Prostate gland (tissue), 2 donors: ENCODE data around the gene BCAP29. TPM values are rescaled to one million over a fixed set of nuclear protein-coding genes. Genes with fewer than 3 reads are reported as not detected.

ENCODE experiments used
- DNase-seq: peaks from one replicate; pipeline ENCODE4 v3.0.0-alpha.2; 2019; ENCODE audit warnings: low spot score
- H3K27ac ChIP-seq, 2 donors: fragments of 200-600 bp; sonication (generic); 2 replicates each; pipeline ENCODE4 v1.5.1; 2017 to 2019
- H3K27me3 ChIP-seq: fragments of 200-600 bp; sonication (generic); replicated peaks from 2 replicates; pipeline ENCODE4 v1.5.1; 2019; ENCODE audit not compliant: insufficient read depth
- H3K36me3 ChIP-seq, 2 donors: fragments of 200-600 bp; sonication (generic); 1 replicate in 1 of 2; 2 replicates in 1 of 2; pipeline versions ENCODE4 v1.5.1 to v1.8.1; 2017 to 2019
- H3K4me1 ChIP-seq: fragments of 200-600 bp; sonication (generic); replicated peaks from 2 replicates; pipeline ENCODE4 v1.5.1; 2019
- H3K4me3 ChIP-seq, 2 donors: fragments of 200-600 bp; sonication (generic); 2 replicates each; pipeline ENCODE4 v1.5.1; 2017 to 2019
- H3K9me3 ChIP-seq: fragments of 200-600 bp; sonication (generic); 2 replicates; pipeline ENCODE4 v1.5.1; 2017
- CTCF ChIP-seq, 4 experiments: fragments of 200-600 bp in 2 of 4; fragments of 450-650 bp in 2 of 4; sonication (generic) in 2 of 4; IDR thresholded peaks; 1 replicate in 3 of 4; 2 replicates in 1 of 4; pipeline ENCODE4 v1.5.1; 2016 to 2019; ENCODE audit warnings: antibody characterized with exemption in 4 of 4, mild to moderate bottlenecking in 2 of 4, moderate library complexity in 2 of 4
- POLR2A ChIP-seq: fragments of 450-650 bp; IDR thresholded peaks from one replicate; pipeline ENCODE4 v1.6.1; 2016; ENCODE audit warnings: antibody characterized with exemption, mild to moderate bottlenecking
- POLR2AphosphoS5 ChIP-seq: sonication (generic); formaldehyde crosslinking; IDR thresholded peaks from one replicate; pipeline ENCODE4 v1.6.1; 2017; ENCODE audit warnings: antibody characterized with exemption
- WGBS: methylation state at CpG from one replicate; pipeline ENCODE4 v1.1.5; 2018; 5-methylcytosine and 5-hydroxymethylcytosine counted together
- intact Hi-C: fragments of 100-400 bp; cut with DNase I; formaldehyde crosslinking; loops from one replicate; pipeline ENCODE4 v1.14.2; 2022
- total RNA-seq, 2 donors: library from RNA; depleted of rRNA; stranded (reverse); fragments of >200 nt; gene quantifications; one replicate each; pipeline ENCODE4 v1.1.0, GENCODE V29; 2016

BCAP29 gene
- total RNA-seq, 2 donors from 2014 or later: 95.4 to 99.9 TPM

- H3K27me3 ChIP-seq: no peaks in the 10 kb centered on the region
- peak; percentile 64 for DNase-seq
- peak overlapping the region in 1 of 2 donors; percentile 44 for H3K27ac ChIP-seq
- peak overlapping the region; percentile 40 to 48 for H3K4me3 ChIP-seq
- H3K9me3 ChIP-seq: no peaks in the 10 kb centered on the region
- TF ChIP-seq CTCF (IDR thresholded peaks at IDR 0.05) (peak in 3 of 4 experiments; percentile 18 to 47 (median 42)), POLR2AphosphoS5 (peak; percentile 21), POLR2A (no peak)
- intact Hi-C loops: no loop called here
- H3K4me1 ChIP-seq: peaks cover 2% of the 10 kb centered on the region
- 2% methylated on average over 50 of the region's 73 CpGs for WGBS
- no peaks in the 10 kb centered on the region for H3K36me3 ChIP-seq
Measured at GRCh38 chr7:107661081-107661864, 81.2 kb downstream of the BCAP29 start.

GRCh38 chr7:107661865-107662379 lies 81.9 kb downstream of the BCAP29 start:
- TF ChIP-seq POLR2AphosphoS5: no peak
- TF ChIP-seq CTCF (IDR thresholded peaks at IDR 0.05): no peak
- TF ChIP-seq POLR2A: no peak
- Histone ChIP-seq H3K4me1 (peaks cover 2% of the 10 kb centered on the region), H3K4me3 (peak overlapping the region; percentile 40 to 48), H3K9me3 (no peaks in the 10 kb centered on the region), H3K27ac (peak overlapping the region in 1 of 2 donors; percentile 44), H3K36me3 (no peaks in the 10 kb centered on the region), H3K27me3 (no peaks in the 10 kb centered on the region)
- no peak for DNase-seq
- WGBS: 14% methylated on average over 20 of the region's 20 CpGs
- intact Hi-C loops: no loop called here

- Histone ChIP-seq H3K27ac (no peak overlapping the region), H3K4me3 (no peak overlapping the region), H3K4me1 (peaks cover 2% of the 10 kb centered on the region), H3K36me3 (no peaks in the 10 kb centered on the region), H3K9me3 (no peaks in the 10 kb centered on the region), H3K27me3 (no peaks in the 10 kb centered on the region)
- no peak for DNase-seq
- TF ChIP-seq POLR2A: no peak
- TF ChIP-seq POLR2AphosphoS5: no peak
- TF ChIP-seq CTCF (IDR thresholded peaks at IDR 0.05): no peak
- intact Hi-C loops: no loop called here
- WGBS: 91% methylated on average over 4 of the region's 4 CpGs
Measured at GRCh38 chr7:107663196-107663595, 83.2 kb downstream of the BCAP29 start.

GRCh38 chr7:107666790-107667189 lies 86.7 kb downstream of the BCAP29 start:
- Histone ChIP-seq H3K27ac (no peak overlapping the region), H3K27me3 (no peaks in the 10 kb centered on the region), H3K36me3 (no peaks in the 10 kb centered on the region), H3K9me3 (no peaks in the 10 kb centered on the region), H3K4me3 (no peak overlapping the region), H3K4me1 (no peaks in the 10 kb centered on the region)
- no peak for DNase-seq
- WGBS: 88% methylated on average over 1 of the region's 1 CpG
- TF ChIP-seq POLR2AphosphoS5 (no peak), CTCF (IDR thresholded peaks at IDR 0.05) (no peak), POLR2A (no peak)
- intact Hi-C loops: no loop called here

DNA sequence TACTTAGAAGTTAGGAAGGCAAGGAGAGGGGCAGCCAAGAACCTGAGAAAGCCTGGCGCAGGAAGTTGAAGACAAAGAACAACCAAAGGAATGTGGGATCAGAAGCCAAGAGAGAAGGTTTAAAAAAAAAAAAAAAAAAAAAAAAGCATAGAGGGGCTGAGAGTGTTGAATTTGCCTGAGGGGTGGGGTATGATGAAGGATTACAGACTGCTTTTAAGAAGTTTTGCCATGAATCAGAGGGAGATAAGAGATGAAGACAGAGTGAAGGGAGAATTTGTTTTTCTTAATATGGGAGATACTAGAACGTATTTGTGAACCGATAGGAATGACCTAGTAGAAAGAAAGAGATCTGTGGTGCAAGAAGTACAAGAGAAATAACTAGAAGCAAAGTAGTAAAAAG lies 87.3 kb downstream of the BCAP29 start:
- intact Hi-C loops: no loop called here
- no peaks in the 10 kb centered on the region for H3K36me3 ChIP-seq
- no peak overlapping the region for H3K27ac ChIP-seq
- no peaks in the 10 kb centered on the region for H3K27me3 ChIP-seq
- no peak for DNase-seq
- no peaks in the 10 kb centered on the region for H3K4me1 ChIP-seq
- no peak for TF ChIP-seq POLR2A
- no peak for TF ChIP-seq POLR2AphosphoS5
- no peak for TF ChIP-seq CTCF (IDR thresholded peaks at IDR 0.05)
- 72% methylated on average over 3 of the region's 3 CpGs for WGBS
- no peak overlapping the region for H3K4me3 ChIP-seq
- no peaks in the 10 kb centered on the region for H3K9me3 ChIP-seq
